Hematopoietic multipotent progenitor cell treated with erythropoietin and hydrocortisone succinate and interleukin-3 and kit ligand, for 6 days (in vitro differentiated cells): ENCODE results near the gene TEKTIP1.
"Not testable (repeated sequence)": the region's sequence is repeated elsewhere in the genome, so short reads cannot be mapped to it uniquely, and the experiment has no call there.

Experiments
- DNase-seq: peaks from one replicate; pipeline ENCODE4 v3.0.0-alpha.2; 2015

Gene TEKTIP1

GRCh38 chr19:3508121-3508661, 30.8 kb upstream of the TEKTIP1 start:
- not testable (repeated sequence) for DNase-seq

GRCh38 chr19:3508771-3509535, 30.0 kb upstream of the TEKTIP1 start:
- DNase-seq: no peak

GRCh38 chr19:3509566-3509989, 29.4 kb upstream of the TEKTIP1 start:
- no peak for DNase-seq

GRCh38 chr19:3510727-3511126, 28.2 kb upstream of the TEKTIP1 start:
- no peak for DNase-seq

GRCh38 chr19:3511506-3512251, 27.3 kb upstream of the TEKTIP1 start:
- DNase-seq: no peak

GRCh38 chr19:3512562-3513228, 26.3 kb upstream of the TEKTIP1 start:
- DNase-seq: no peak

- DNase-seq: no peak
These were observed 25.5 kb upstream of the TEKTIP1 start for GRCh38 chr19:3513229-3514140.

GRCh38 chr19:3514930-3515329, 24.0 kb upstream of the TEKTIP1 start:
- no peak for DNase-seq

- DNase-seq: no peak
These were observed 23.0 kb upstream of the TEKTIP1 start for GRCh38 chr19:3515891-3516422.

- DNase-seq: peak; percentile 32
These were observed 22.2 kb upstream of the TEKTIP1 start for GRCh38 chr19:3516675-3517207.

- DNase-seq: no peak
These were observed 21.3 kb upstream of the TEKTIP1 start for GRCh38 chr19:3517638-3518037.

GRCh38 chr19:3518255-3518654, 20.7 kb upstream of the TEKTIP1 start:
- DNase-seq: no peak

GRCh38 chr19:3518659-3519058, 20.3 kb upstream of the TEKTIP1 start:
- no peak for DNase-seq

GRCh38 chr19:3519126-3519525, 19.8 kb upstream of the TEKTIP1 start:
- no peak for DNase-seq

- DNase-seq: peak; percentile 80
These were observed 18.5 kb upstream of the TEKTIP1 start for GRCh38 chr19:3520166-3521103.

GRCh38 chr19:3521104-3521445, 17.9 kb upstream of the TEKTIP1 start:
- peak; percentile 72 for DNase-seq

GRCh38 chr19:3522421-3523360, 16.3 kb upstream of the TEKTIP1 start:
- DNase-seq: no peak

GRCh38 chr19:3523361-3524077, 15.5 kb upstream of the TEKTIP1 start:
- DNase-seq: no peak
